Thyroid gland (tissue), 4 donors: ENCODE data around the gene RREB1. TPM values are rescaled to one million over a fixed set of nuclear protein-coding genes. Genes with fewer than 3 reads are reported as not detected.

Experiments used
- DNase-seq, 2 donors: peaks; one replicate each; pipeline ENCODE4 v3.0.0-alpha.2; 2019
- H3K27ac ChIP-seq, 3 donors: fragments of 200-600 bp; sonication (generic); 1 replicate in 2 of 3; 2 replicates in 1 of 3; pipeline ENCODE4 v1.5.1; 2016 to 2019; ENCODE audit warnings: mild to moderate bottlenecking in 1 of 3, moderate library complexity in 1 of 3
- H3K27me3 ChIP-seq: fragments of 200-600 bp; sonication (generic); one replicate; pipeline ENCODE4 v1.5.1; 2019
- H3K36me3 ChIP-seq, 2 donors: fragments of 200-600 bp; sonication (generic); one replicate each; pipeline ENCODE4 v1.5.1; 2016 to 2019
- H3K4me1 ChIP-seq, 2 donors: fragments of 200-600 bp; sonication (generic); one replicate each; pipeline ENCODE4 v1.5.1; 2017 to 2019
- H3K4me3 ChIP-seq, 3 donors: fragments of 200-600 bp; sonication (generic); replicated peaks in 1 of 3; 1 replicate in 2 of 3; 2 replicates in 1 of 3; pipeline ENCODE4 v1.5.1; 2016; ENCODE audit warnings: mild to moderate bottlenecking in 1 of 3
- H3K9me3 ChIP-seq: fragments of 200-600 bp; sonication (generic); one replicate; pipeline ENCODE4 v1.5.1; 2017
- POLR2A ChIP-seq, 2 donors: fragments of 450-650 bp; IDR thresholded peaks; one replicate each; pipeline ENCODE4 v1.6.1; 2017; ENCODE audit warnings: antibody characterized with exemption in 2 of 2, mild to moderate bottlenecking in 2 of 2, moderate library complexity in 1 of 2
- WGBS, 2 donors: methylation state at CpG; one replicate each; pipeline ENCODE4 v1.1.5; 2017; 5-methylcytosine and 5-hydroxymethylcytosine counted together
- intact Hi-C: fragments of 100-400 bp; cut with DNase I; formaldehyde crosslinking; loops from one replicate; pipeline ENCODE4 v1.15.1; 2023
- total RNA-seq, 4 donors: library from RNA; depleted of rRNA; stranded (reverse); fragments of >200 nt; gene quantifications; one replicate each; pipeline ENCODE4 v1.2.3, GENCODE V29; 2016
- TF ChIP-seq, protein P1 (sequence below), 6 experiments: fragments of 200-600 bp in 3 of 6; fragments of 450-650 bp in 3 of 6; sonication (generic) in 3 of 6; IDR thresholded peaks; one replicate each; pipeline ENCODE4 v1.5.1; 2016 to 2019; ENCODE audit warnings: antibody characterized with exemption in 6 of 6, mild to moderate bottlenecking in 2 of 6, inconsistent platforms in 1 of 6, moderate library complexity in 1 of 6

Gene RREB1
- total RNA-seq, 4 donors from 2014 or later, result 48.0 to 91.3 (median 57.1) TPM

DNA sequence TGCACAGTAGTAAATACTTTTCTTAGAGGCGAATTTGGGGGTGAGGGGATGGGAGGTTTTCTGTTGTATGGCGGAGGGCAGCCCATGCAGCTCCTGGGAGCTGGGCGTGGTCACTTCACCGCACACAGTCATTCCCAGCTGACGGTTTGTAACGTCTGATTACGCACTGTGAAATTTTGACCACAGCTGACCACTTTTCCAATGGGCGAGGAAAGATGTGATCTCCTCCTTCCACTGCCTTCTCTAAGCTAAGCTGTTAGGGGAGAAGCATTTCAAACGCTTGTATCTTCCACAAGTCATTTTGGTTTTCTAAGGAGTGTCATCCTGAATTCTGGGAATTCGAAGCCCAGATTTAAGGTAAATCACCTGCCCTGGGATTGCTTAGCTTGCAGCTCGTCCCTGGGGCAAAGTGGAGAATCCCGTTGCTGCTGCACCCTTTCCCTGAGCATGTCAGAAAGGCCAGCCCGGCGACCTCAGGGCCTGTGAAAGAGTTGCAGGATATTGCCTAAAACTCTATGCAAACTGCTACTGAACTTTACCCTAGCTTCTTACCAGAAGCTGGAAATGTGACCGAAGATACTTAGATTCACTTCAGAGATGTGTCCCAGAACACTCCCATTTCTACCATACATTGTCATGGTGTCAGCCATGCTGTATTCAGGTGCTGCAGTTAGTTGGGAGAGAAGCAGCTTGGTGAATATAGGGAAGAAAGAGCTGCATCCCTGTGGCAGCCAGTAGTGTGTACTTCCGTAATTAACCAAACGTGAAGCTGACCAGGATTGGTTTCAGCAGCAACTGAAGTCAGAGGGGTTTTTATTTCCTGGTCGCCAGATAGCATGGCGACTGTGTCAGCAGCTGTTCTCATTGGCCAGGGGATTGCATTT lies 58.9 kb downstream of the RREB1 start:
- DNase-seq, result peak; percentile 31 to 36
- intact Hi-C loops, result no loop called here
- Histone ChIP-seq H3K9me3 (no peaks in the 10 kb centered on the region), H3K4me1 (peaks cover 90 to 99% of the 10 kb centered on the region in 2 donors), H3K27ac (peak overlapping the region; percentile 10 to 98 (median 77)), H3K27me3 (no peaks in the 10 kb centered on the region), H3K36me3 (no peaks in the 10 kb centered on the region), H3K4me3 (no peak overlapping the region)
- TF ChIP-seq, protein P1, sequence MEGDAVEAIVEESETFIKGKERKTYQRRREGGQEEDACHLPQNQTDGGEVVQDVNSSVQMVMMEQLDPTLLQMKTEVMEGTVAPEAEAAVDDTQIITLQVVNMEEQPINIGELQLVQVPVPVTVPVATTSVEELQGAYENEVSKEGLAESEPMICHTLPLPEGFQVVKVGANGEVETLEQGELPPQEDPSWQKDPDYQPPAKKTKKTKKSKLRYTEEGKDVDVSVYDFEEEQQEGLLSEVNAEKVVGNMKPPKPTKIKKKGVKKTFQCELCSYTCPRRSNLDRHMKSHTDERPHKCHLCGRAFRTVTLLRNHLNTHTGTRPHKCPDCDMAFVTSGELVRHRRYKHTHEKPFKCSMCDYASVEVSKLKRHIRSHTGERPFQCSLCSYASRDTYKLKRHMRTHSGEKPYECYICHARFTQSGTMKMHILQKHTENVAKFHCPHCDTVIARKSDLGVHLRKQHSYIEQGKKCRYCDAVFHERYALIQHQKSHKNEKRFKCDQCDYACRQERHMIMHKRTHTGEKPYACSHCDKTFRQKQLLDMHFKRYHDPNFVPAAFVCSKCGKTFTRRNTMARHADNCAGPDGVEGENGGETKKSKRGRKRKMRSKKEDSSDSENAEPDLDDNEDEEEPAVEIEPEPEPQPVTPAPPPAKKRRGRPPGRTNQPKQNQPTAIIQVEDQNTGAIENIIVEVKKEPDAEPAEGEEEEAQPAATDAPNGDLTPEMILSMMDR (IDR thresholded peaks at IDR 0.05), result no peak
- TF ChIP-seq POLR2A (IDR thresholded peaks at IDR 0.05), result peak in 1 of 2 donors; percentile 22
- WGBS, 2 donors, result 69 to 71% methylated on average over 19 of the region's 19 CpGs

DNA sequence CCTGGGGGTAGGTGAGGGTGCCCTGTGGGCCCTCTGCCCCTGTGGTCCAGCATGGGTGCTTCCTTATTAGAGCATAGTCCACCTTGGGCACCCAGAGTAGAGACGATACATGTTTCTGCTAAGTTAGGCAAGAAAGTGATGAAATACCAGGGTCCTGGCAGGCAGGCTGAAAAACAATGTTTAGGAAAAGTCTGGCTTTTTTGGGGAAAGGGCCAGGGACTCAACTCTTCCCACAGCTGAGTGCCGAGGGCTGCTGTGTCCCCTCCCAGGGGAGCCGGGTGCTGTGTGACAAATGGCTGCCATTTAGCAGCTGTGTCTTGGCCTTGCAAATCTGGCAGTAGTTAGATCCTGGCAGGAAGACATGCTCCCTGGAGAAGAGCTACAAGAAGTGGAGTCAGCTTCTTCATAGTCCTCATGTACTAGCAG lies 61.5 kb downstream of the RREB1 start:
- intact Hi-C loops, result no loop called here
- no peaks in the 10 kb centered on the region for H3K36me3 ChIP-seq
- H3K27me3 ChIP-seq, result no peaks in the 10 kb centered on the region
- no peak overlapping the region for H3K4me3 ChIP-seq
- DNase-seq, result peak in 1 of 2 donors; percentile 30
- peaks cover 77 to 92% of the 10 kb centered on the region in 2 donors for H3K4me1 ChIP-seq
- TF ChIP-seq, protein P1 (IDR thresholded peaks at IDR 0.05), result no peak
- no peak for TF ChIP-seq POLR2A (IDR thresholded peaks at IDR 0.05)
- H3K9me3 ChIP-seq, result no peaks in the 10 kb centered on the region
- WGBS, 2 donors, result 55% methylated on average over 3 of the region's 3 CpGs; no CpG with 5 or more reads in 1 of the 2 donors
- peak overlapping the region; percentile 77 to 98 (median 82) for H3K27ac ChIP-seq

DNA sequence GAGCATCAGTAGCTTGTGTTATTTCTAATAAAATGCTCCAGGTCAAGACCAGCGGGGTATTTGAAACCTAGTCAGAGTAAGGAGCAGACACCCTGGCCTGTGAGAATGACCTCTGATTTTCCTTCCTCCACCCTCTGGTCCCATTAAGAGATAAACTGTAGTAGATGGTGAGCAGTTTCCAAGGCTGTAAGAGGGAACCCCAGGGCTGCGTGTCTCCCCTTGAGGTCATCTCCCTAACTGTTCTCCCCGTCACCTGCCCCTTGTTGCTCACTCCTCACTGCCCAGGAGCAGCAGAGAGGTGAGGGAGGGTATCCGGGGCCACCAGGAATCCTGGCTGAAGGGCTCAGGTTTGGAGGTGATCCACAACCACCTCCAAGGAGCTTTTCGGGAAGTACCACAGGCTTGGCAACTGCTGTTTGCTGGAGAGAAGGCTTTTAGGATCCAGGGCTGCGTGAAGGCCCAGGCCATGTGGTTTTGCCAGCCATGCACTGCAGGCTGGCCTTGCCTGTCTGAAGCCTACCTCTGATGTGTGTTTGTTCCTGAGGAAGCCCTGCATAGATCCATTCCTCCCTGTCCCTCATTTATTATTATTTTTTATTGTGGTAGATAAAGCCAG lies 62.5 kb downstream of the RREB1 start:
- H3K4me1 ChIP-seq, result peaks cover 77 to 92% of the 10 kb centered on the region in 2 donors
- DNase-seq, result peak in 1 of 2 donors; percentile 26
- no peaks in the 10 kb centered on the region for H3K36me3 ChIP-seq
- H3K27me3 ChIP-seq, result no peaks in the 10 kb centered on the region
- 77% methylated on average over 5 to 6 of the region's 6 CpGs for WGBS, 2 donors
- no peaks in the 10 kb centered on the region for H3K9me3 ChIP-seq
- intact Hi-C loops, result no loop called here
- H3K27ac ChIP-seq, result peak overlapping the region; percentile 77 to 98 (median 82)
- H3K4me3 ChIP-seq, result no peak overlapping the region
- TF ChIP-seq, protein P1 (IDR thresholded peaks at IDR 0.05), result no peak
- no peak for TF ChIP-seq POLR2A (IDR thresholded peaks at IDR 0.05)

DNA sequence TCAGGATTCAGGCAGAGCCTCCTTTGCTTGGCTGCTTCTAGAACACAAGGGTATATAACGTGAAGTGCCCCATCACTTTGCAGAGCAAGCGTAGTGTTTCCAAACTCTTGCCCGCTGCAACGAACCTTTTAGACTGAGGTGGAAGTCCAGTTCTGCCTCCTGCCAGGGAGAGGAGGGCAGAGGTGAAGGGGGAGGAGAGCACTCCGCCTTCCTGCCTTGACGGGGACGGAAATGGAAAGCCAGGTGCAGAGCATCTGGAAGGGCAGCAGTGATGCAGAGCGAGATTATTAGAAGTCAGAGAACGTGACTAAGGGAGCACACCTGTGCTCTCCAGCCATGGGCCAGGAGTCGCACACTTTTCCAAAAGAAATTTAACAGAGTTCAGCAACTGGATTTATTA lies 63.4 kb downstream of the RREB1 start:
- Histone ChIP-seq H3K27me3 (no peaks in the 10 kb centered on the region), H3K4me1 (peaks cover 77 to 92% of the 10 kb centered on the region in 2 donors), H3K27ac (peak overlapping the region; percentile 77 to 98 (median 82)), H3K9me3 (no peaks in the 10 kb centered on the region), H3K36me3 (no peaks in the 10 kb centered on the region), H3K4me3 (no peak overlapping the region)
- 80 to 86% methylated on average over 10 of the region's 10 CpGs for WGBS, 2 donors
- DNase-seq, result peak in 1 of 2 donors; percentile 20
- TF ChIP-seq POLR2A (IDR thresholded peaks at IDR 0.05), result no peak
- TF ChIP-seq, protein P1 (IDR thresholded peaks at IDR 0.05), result no peak
- intact Hi-C loops, result no loop called here
